Rectal smooth muscle tissue (tissue), 1 donor: ENCODE data around the gene CDH24.

Experiments
- H3K27ac ChIP-seq: one replicate; pipeline ENCODE4 v1.7.0; 2013; ENCODE audit warnings: low read depth, low read length, inconsistent platforms
- H3K27me3 ChIP-seq: one replicate; pipeline ENCODE4 v1.7.0; 2013; ENCODE audit warnings: low read length; ENCODE audit not compliant: control insufficient read depth, insufficient read depth
- H3K36me3 ChIP-seq: one replicate; pipeline ENCODE4 v1.7.0; 2013; ENCODE audit warnings: low read length; ENCODE audit not compliant: control insufficient read depth, insufficient read depth
- H3K4me1 ChIP-seq: one replicate; pipeline ENCODE4 v1.7.0; 2013; ENCODE audit warnings: low read length; ENCODE audit not compliant: control insufficient read depth, insufficient read depth
- H3K4me3 ChIP-seq: one replicate; pipeline ENCODE4 v1.7.0; 2013; ENCODE audit warnings: low read length
- H3K9ac ChIP-seq: one replicate; pipeline ENCODE4 v1.7.0; 2013; ENCODE audit warnings: low read length

The CDH24 gene, protein sequence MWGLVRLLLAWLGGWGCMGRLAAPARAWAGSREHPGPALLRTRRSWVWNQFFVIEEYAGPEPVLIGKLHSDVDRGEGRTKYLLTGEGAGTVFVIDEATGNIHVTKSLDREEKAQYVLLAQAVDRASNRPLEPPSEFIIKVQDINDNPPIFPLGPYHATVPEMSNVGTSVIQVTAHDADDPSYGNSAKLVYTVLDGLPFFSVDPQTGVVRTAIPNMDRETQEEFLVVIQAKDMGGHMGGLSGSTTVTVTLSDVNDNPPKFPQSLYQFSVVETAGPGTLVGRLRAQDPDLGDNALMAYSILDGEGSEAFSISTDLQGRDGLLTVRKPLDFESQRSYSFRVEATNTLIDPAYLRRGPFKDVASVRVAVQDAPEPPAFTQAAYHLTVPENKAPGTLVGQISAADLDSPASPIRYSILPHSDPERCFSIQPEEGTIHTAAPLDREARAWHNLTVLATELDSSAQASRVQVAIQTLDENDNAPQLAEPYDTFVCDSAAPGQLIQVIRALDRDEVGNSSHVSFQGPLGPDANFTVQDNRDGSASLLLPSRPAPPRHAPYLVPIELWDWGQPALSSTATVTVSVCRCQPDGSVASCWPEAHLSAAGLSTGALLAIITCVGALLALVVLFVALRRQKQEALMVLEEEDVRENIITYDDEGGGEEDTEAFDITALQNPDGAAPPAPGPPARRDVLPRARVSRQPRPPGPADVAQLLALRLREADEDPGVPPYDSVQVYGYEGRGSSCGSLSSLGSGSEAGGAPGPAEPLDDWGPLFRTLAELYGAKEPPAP

DNA sequence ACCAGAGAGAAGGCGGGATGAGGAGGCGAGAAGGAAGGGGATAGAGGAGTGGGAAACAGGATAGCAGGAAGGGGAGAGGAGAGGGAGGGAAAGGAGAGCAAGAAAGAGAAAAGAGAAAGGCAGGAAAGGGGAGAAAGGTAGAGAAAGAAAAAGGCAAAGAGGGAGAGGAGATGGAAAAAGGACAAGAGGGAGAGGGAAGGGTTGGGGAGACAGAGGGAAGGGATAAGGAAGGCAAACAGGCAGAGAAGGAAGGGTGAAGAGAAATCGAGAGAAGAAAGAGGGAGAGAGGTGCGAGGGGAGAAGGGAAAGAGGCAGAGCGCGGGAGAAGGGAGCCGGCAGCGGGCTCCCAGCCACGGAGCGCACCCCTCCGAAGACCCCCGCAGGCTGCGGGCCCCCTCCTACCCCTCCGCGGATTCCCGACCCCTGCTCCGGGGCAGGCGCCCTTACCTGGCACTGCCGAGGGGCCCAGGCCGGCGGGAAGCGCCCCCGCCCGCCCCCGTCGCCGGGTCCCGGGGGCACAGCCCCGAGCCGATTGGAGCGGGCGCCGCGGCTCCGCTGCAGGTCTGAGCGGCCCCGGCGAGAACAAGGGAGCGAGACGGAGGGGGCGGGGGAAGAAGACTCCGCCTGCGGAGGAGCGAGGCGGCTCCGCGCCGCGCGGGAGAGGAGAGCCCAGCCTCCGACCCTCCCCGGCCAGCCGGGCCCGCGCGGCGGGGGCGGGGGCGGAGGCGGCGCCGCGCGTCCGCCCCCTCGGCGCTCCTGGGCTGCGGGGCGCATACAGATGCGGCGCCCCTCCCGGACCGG lies at the start of gene CDH24:
Gene CDH24, minus strand, starts transcription at position 565 of the 801 bp plus-strand sequence. CDS start 1,787 bp downstream, outside the sequence.
- H3K4me1 ChIP-seq, result peaks cover 3% of the 10 kb centered on the region
- peaks cover 22% of the 10 kb centered on the region for H3K36me3 ChIP-seq
- H3K27me3 ChIP-seq, result no peaks in the 10 kb centered on the region
- H3K27ac ChIP-seq, result peak within 1 kb of the TSS; percentile 27
- no peak within 1 kb of the TSS for H3K9ac ChIP-seq
- H3K4me3 ChIP-seq, result peak within 1 kb of the TSS; percentile 80

DNA sequence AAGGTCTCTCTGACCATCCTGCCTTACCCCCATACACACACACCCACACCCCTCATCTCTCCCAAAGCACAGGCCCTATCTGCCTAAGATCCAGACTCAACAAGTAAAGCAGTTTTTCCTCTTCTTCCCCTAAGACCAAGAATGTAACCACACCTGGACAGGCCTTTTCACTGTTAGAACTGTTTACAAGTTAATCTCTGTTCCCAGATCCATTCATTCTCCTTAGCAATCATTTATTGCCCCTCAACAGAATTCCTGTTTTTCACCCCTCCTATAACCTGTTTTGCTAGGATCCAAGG lies 49.4 kb upstream of the CDH24 start:
- H3K27ac ChIP-seq, result no peak overlapping the region
- no peak overlapping the region for H3K4me3 ChIP-seq
- H3K27me3 ChIP-seq, result peaks cover 3% of the 10 kb centered on the region
- H3K9ac ChIP-seq, result no peak overlapping the region
- no peaks in the 10 kb centered on the region for H3K36me3 ChIP-seq
- no peaks in the 10 kb centered on the region for H3K4me1 ChIP-seq

DNA sequence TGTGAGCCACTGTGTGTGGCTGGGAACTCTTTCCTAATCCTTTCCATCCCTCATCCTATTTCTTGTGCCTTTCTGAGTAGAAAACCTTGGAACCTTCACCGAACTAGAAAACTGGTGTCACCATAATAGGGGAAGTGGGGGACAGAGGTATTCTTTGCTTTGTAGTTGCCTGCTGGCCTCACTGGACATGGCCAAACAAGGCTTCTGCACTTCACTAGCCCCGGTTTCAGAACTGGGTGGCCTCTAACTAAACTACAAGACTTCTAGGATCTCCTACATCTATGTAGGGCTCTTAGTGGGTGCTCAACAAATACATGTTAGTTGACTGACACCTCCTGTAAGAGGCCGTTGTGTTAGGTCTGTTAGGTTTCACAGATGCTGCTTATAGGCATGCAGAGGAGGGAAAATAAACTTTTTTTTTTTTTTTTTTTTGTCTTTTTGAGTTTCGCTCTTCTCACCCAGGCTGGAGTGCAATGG lies 48.1 kb upstream of the CDH24 start:
- Histone ChIP-seq H3K27me3 (no peaks in the 10 kb centered on the region), H3K4me1 (no peaks in the 10 kb centered on the region), H3K4me3 (no peak overlapping the region), H3K9ac (no peak overlapping the region), H3K36me3 (no peaks in the 10 kb centered on the region), H3K27ac (no peak overlapping the region)

DNA sequence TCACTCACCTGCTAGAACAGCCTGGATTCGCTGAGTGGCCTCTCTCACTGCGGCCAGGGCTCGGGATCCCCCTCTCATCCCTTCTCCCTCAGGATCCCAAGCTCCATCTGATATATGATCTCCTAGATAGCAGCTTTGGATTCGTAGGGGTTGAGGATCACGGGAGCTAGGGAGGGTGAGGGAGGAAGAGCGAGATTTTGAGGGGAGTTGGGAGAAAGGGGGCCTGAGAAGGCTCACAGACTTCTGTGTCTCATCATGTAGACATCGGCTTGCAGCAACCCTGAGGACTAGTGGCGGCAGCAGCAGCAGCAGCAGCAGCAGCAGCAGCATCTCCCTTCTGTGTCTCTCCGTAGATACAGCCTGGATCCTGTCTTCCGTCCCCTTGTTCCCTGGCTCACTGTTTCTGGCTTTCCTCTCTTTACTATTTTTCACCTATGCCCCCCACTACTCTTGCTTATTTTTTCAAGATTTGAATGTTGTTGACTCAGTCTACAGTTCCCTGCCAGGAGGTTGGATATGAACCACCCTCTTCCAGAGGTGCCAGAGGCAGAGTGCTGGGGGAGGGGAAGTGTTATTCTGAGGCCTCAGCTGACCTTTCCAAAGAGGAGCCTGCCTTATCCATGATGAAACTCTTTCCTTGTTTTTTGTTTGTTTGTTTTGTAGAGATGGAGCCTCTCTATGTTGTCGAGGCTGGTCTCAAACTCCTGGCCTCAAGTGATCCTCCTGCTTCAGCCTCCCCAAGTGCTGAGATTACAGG lies 47.4 kb upstream of the CDH24 start, which contains the start of gene CIROP:
Gene CIROP, minus strand, starts transcription at position 399 of the 757 bp plus-strand sequence. Its CDS starts 69 bp downstream, at position 330.
- no peak within 1 kb of the TSS for H3K9ac ChIP-seq
- no peaks in the 10 kb centered on the region for H3K27me3 ChIP-seq
- no peak within 1 kb of the TSS for H3K4me3 ChIP-seq

DNA sequence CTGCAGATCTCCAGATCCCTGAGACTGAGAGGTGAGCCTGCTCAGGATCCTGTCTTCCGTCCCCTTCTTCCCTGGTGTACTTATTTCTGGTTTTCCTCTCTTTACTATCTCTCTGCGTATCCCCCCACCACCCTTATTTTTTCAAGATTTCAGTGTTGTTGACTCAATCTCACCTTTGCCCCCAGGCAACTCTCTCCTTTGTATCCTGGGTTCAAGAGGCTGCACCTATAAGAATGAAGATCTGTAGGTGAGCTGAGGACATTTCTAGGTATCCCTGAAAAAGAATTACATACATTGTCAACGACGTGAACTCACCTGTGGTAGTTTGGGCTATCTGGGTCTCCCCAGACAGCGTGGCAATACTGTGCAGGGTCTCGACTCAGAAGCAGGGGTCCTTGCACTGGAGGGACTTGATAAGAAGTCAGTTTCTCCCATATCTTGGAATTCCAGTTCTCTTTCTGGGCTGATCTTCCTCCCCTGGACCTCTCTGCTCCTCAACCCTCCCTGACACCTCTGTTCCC lies 46.8 kb upstream of the CDH24 start:
- H3K27ac ChIP-seq, result no peak overlapping the region

More for the DNA sequence above, 47.4 kb upstream of the CDH24 start, which contains the start of gene CIROP:
- Histone ChIP-seq H3K27ac (no peak within 1 kb of the TSS), H3K36me3 (no peaks in the 10 kb centered on the region), H3K4me1 (no peaks in the 10 kb centered on the region)

DNA sequence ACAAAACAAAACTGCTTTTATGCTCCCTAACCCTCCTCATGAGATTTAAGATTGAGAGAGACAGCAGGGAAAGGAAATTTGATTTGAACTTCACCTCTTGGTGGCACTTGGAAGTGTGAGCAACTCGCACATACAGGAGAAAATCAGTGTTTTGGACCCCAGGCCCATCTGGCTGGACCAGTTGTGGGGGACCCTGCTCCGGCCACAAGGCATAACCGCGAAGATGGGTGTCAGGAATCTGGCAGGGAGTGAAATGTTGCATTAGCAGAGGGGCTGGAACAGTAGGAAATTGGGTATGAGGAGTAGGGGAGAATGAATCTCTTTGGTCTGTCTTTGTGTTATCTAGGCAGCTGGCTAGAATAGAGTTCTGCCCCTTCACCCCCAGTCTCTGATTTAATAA lies 46.3 kb upstream of the CDH24 start:
- H3K4me3 ChIP-seq, result no peak overlapping the region
- no peak overlapping the region for H3K27ac ChIP-seq
- H3K36me3 ChIP-seq, result peaks cover 3% of the 10 kb centered on the region
- H3K27me3 ChIP-seq, result no peaks in the 10 kb centered on the region
- no peak overlapping the region for H3K9ac ChIP-seq
- H3K4me1 ChIP-seq, result no peaks in the 10 kb centered on the region

More for the DNA sequence above, 46.8 kb upstream of the CDH24 start:
- Histone ChIP-seq H3K9ac (no peak overlapping the region), H3K36me3 (peaks cover 2% of the 10 kb centered on the region), H3K4me1 (no peaks in the 10 kb centered on the region), H3K27me3 (no peaks in the 10 kb centered on the region), H3K4me3 (no peak overlapping the region)

DNA sequence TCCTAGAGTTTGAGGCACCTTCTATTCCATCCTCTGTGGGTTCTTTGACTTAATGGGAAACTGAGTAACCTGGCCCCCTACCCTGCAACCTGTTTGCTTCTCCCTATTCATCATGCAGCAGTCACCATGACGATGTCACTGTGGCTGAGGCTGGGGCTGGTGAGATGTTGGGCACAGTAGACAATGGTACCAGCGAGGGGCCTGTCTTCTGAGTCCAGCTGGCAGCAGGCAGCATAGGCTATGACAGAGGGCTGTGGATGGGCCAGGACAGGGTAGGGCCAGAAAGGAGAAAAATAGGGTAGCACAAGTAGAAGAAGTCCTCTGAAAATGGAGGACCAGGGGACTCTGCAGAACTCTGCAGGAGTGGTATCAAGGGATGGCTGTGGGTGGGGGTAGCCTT lies 45.5 kb upstream of the CDH24 start:
- Histone ChIP-seq H3K4me3 (no peak overlapping the region), H3K9ac (no peak overlapping the region), H3K36me3 (peaks cover 8% of the 10 kb centered on the region), H3K27me3 (no peaks in the 10 kb centered on the region), H3K4me1 (peaks cover under 1% of the 10 kb centered on the region), H3K27ac (no peak overlapping the region)

DNA sequence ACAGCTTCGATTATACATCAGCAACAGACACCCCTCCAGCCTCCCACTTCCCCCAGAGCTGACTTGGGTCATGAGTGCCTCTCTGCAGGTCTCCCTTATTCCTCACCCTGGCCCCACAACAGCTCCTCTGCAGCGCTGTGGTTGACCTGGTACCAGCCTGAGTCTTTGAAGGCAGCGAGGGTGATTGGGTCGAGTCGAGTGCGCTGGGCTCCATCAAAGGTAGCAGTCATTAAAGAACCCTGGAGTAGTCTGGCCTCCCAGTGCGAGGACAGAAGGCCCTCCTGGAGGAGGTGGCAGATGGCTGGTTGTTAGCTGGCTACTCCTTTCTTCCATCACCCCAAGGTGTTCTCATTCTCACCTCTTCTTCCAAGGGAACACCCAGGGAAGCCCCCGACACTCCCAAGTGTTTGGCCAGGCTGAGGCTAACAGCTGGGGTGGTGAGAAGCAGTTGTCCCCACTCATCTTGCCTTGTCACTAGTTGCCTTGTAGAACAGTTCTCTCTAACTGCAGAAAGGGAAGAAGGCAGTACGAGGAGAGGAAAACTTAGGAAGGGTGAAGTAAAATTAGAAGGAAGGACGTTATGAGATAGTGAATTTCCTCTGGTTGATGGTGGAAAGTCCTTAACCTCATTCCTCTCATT lies 44.8 kb upstream of the CDH24 start:
- no peak overlapping the region for H3K9ac ChIP-seq

DNA sequence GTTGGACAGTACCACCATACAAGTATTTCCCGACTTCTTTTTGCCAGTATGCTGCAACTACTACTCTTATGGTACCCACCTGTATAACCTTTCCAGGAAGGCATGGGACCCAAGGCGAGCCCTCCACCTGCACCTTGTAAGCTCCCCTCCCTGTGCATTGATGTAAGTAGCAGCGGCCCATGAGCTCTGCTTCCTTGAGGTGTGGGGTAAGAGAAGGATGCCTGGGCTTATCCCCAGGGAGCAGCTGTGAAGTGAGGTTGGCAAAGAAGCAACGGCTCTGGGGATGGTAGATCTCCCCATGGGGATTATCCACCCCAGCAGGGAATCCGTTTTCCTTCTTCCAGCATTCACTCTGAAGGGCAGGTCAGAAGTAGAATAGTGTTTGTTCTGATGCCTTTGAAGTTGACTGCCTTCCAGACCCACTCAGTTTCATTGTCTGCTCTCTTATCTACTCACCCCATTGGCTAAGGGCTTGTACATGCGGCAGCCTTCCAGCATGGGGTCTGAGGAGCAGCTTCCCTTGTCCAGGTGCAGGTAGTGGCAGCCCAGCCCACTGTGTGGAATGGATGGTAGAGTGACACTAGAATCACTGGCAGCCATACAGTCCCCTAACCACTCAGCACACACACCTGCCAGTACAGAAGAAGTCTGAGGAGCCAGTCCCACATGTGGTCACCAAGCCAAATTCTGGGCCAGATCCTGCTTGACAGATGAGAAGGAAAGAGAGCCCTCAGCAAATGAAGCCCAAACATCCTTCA lies 44.1 kb upstream of the CDH24 start:
- no peak overlapping the region for H3K27ac ChIP-seq
- H3K4me1 ChIP-seq, result peaks cover 10% of the 10 kb centered on the region
- H3K4me3 ChIP-seq, result no peak overlapping the region
- no peak overlapping the region for H3K9ac ChIP-seq
- peaks cover 11% of the 10 kb centered on the region for H3K36me3 ChIP-seq
- no peaks in the 10 kb centered on the region for H3K27me3 ChIP-seq

More for the DNA sequence above, 44.8 kb upstream of the CDH24 start:
- Histone ChIP-seq H3K27me3 (no peaks in the 10 kb centered on the region), H3K27ac (no peak overlapping the region), H3K4me3 (no peak overlapping the region), H3K4me1 (peaks cover 3% of the 10 kb centered on the region), H3K36me3 (peaks cover 11% of the 10 kb centered on the region)

DNA sequence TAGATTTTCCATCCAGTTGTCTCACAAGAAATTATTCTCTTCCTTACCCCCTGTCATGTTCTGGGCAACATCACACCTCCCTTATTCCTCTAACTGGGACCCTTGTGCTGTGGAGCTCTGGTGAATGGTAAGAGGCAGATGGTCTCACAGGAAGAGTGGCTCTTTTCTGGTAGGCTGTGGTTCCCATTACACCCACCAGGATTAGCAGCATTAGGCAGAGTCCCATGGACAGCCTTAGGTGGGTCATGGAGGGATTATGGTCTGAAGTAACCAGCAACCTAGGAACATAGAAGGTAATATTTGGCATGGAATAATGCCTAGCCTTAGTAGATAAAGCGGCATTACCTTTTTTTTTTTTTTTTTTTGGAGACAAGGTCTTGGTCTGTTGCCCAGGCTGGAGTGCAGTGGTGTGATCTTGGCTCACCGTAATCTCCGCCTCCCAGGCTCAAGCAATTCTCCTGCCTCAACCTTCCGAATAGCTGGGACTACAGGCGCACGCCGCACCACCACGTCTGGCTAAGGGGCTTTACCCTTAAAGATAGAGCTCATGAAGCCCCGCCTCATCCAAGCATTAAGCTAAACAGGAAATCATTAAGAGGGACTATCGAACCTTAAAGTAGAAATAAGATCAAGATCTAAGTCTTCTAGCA lies 42.0 kb upstream of the CDH24 start:
- Histone ChIP-seq H3K36me3 (peaks cover 11% of the 10 kb centered on the region), H3K27ac (no peak overlapping the region), H3K27me3 (no peaks in the 10 kb centered on the region), H3K4me3 (no peak overlapping the region), H3K4me1 (peaks cover 10% of the 10 kb centered on the region), H3K9ac (no peak overlapping the region)
